Spleen (tissue), 11 donors: ENCODE data around the gene SLF1. TPM values are rescaled to one million over a fixed set of nuclear protein-coding genes. Genes with fewer than 3 reads are reported as not detected.

Source experiments
- DNase-seq: peaks from one replicate; pipeline ENCODE4 v3.0.0-alpha.2; 2020
- H3K27ac ChIP-seq, 8 donors: fragments of 200-600 bp; sonication (generic) in 7 of 8; 1 replicate in 4 of 8; 2 replicates in 4 of 8; pipeline versions ENCODE4 v1.5.0 to v1.8.0; 2016 to 2021; ENCODE audit warnings: inconsistent platforms in 4 of 8, mild to moderate bottlenecking in 4 of 8, moderate library complexity in 1 of 8
- H3K27me3 ChIP-seq, 7 donors: fragments of 200-600 bp; sonication (generic) in 6 of 7; replicated peaks in 1 of 7; 1 replicate in 4 of 7; 2 replicates in 3 of 7; pipeline versions ENCODE4 v1.5.0 to v1.8.0; 2016 to 2021; ENCODE audit warnings: inconsistent platforms in 3 of 7, mild to moderate bottlenecking in 1 of 7
- H3K36me3 ChIP-seq, 6 donors: fragments of 200-600 bp; sonication (generic) in 5 of 6; 1 replicate in 4 of 6; 2 replicates in 2 of 6; pipeline versions ENCODE4 v1.5.0 to v1.8.0; 2016 to 2021; ENCODE audit warnings: inconsistent platforms in 2 of 6
- H3K4me1 ChIP-seq, 6 donors: fragments of 200-600 bp; sonication (generic) in 5 of 6; 1 replicate in 3 of 6; 2 replicates in 3 of 6; pipeline versions ENCODE4 v1.5.0 to v1.8.0; 2016 to 2021; ENCODE audit warnings: inconsistent platforms in 3 of 6
- H3K4me3 ChIP-seq, 8 donors: fragments of 200-600 bp; sonication (generic) in 7 of 8; 1 replicate in 4 of 8; 2 replicates in 4 of 8; pipeline versions ENCODE4 v1.5.0 to v1.8.0; 2016 to 2021; ENCODE audit warnings: inconsistent platforms in 4 of 8, mild to moderate bottlenecking in 4 of 8, moderate library complexity in 2 of 8
- H3K9me3 ChIP-seq, 8 donors: fragments of 200-600 bp; sonication (generic) in 7 of 8; 1 replicate in 4 of 8; 2 replicates in 4 of 8; pipeline versions ENCODE4 v1.5.0 to v1.8.0; 2016 to 2021; ENCODE audit warnings: inconsistent platforms in 4 of 8
- CTCF ChIP-seq, 11 experiments: fragments of 200-600 bp in 7 of 11; fragments of 450-650 bp in 4 of 11; sonication (generic) in 4 of 11; IDR thresholded peaks in 8 of 11; conservative IDR thresholded peaks in 3 of 11; 1 replicate in 7 of 11; 2 replicates in 4 of 11; pipeline versions ENCODE4 v1.4.0 to v1.8.0; 2016 to 2021; ENCODE audit warnings: antibody characterized with exemption in 11 of 11, inconsistent platforms in 4 of 11, mild to moderate bottlenecking in 1 of 11
- POLR2A ChIP-seq, 3 donors: fragments of 450-650 bp; IDR thresholded peaks; one replicate each; pipeline ENCODE4 v1.5.1; 2017; ENCODE audit warnings: antibody characterized with exemption in 3 of 3, mild to moderate bottlenecking in 1 of 3
- POLR2AphosphoS5 ChIP-seq, 3 donors: sonication (generic); formaldehyde crosslinking; IDR thresholded peaks; one replicate each; pipeline ENCODE4 v1.5.1; 2017; ENCODE audit warnings: antibody characterized with exemption in 3 of 3
- WGBS, 5 donors: extraction: QIAGEN DNeasy Blood & Tissue Kit in 3 of 5; methylation state at CpG; one replicate each; pipeline versions ENCODE4 v1.1.5 to v1.1.7; 2013 to 2018; 5-methylcytosine and 5-hydroxymethylcytosine counted together
- intact Hi-C: fragments of 100-400 bp; cut with DNase I; formaldehyde crosslinking; loops from one replicate; pipeline ENCODE4 v1.15.0; 2023; ENCODE audit warnings: low total_unique reads
- polyA plus RNA-seq, 3 donors: library from polyadenylated mRNA; stranded (reverse); fragments of 200-250 nt; gene quantifications; one replicate each; pipeline ENCODE4 v1.2.1, GENCODE V29; 2013
- total RNA-seq, 7 donors: library from RNA; depleted of rRNA in 3 of 7; stranded (reverse); fragments of >200 nt in 3 of 7; fragmentation: NEBNext Ultra II Directional in 4 of 7; extraction: Animal tissue kit (Norgen Biotek cat#: 25700) in 4 of 7; gene quantifications; one replicate each; pipeline versions ENCODE4 v1.1.0 to v1.2.1, GENCODE V29; 2016 to 2021
- donor health status: healthy with polysubstance abuse.
- donor health status: DM: no; HTN: no; CAD: no; lungs with moderate emphysema.
- donor health status: DM: no; HTN: no; CAD: no.
- donor health status: Bipolar disorder and iron deficiency.
- donor health status: healthy.
- donor health status: DM: no; HTN: no; CAD: no.
- donor health status: DM: yes; HTN: yes; CAD: no.

SLF1 gene
- total and polyA plus RNA-seq, 10 donors = 5.0 to 18.7 (median 9.9) TPM

GRCh38 chr5:94711785-94712184, 93.3 kb downstream of the SLF1 start:
- intact Hi-C loops = no loop called here
- Histone ChIP-seq H3K9me3 (no peaks in the 10 kb centered on the region), H3K4me1 (no peaks in the 10 kb centered on the region), H3K4me3 (no peak overlapping the region), H3K27me3 (no peaks in the 10 kb centered on the region), H3K36me3 (peaks cover 0 to 76% (median 11%) of the 10 kb centered on the region in 6 donors), H3K27ac (no peak overlapping the region)
- no peak for DNase-seq
- TF ChIP-seq POLR2AphosphoS5 (IDR thresholded peaks at IDR 0.05) (no peak), POLR2A (IDR thresholded peaks at IDR 0.05) (no peak), CTCF (IDR thresholded peaks at IDR 0.05 in 8 of 11, conservative IDR thresholded peaks at IDR 0.05 in 3 of 11) (no peak)

GRCh38 chr5:94715768-94716167, 97.3 kb downstream of the SLF1 start:
- no peak overlapping the region for H3K27ac ChIP-seq
- intact Hi-C loops = no loop called here

GRCh38 chr5:94725142-94725541, 106.7 kb downstream of the SLF1 start:
- Histone ChIP-seq H3K27ac (no peak overlapping the region), H3K4me3 (no peak overlapping the region), H3K27me3 (no peaks in the 10 kb centered on the region), H3K4me1 (no peaks in the 10 kb centered on the region), H3K9me3 (no peaks in the 10 kb centered on the region), H3K36me3 (no peaks in the 10 kb centered on the region)
- intact Hi-C loops = no loop called here
- TF ChIP-seq CTCF (IDR thresholded peaks at IDR 0.05 in 8 of 11, conservative IDR thresholded peaks at IDR 0.05 in 3 of 11) (no peak), POLR2A (IDR thresholded peaks at IDR 0.05) (no peak), POLR2AphosphoS5 (IDR thresholded peaks at IDR 0.05) (no peak)
- DNase-seq = no peak
- 71 to 85% (median 84%) methylated on average over 1 of the region's 1 CpG for WGBS, 5 donors

More at GRCh38 chr5:94715768-94716167, 97.3 kb downstream of the SLF1 start:
- no peak for DNase-seq
- TF ChIP-seq POLR2A (IDR thresholded peaks at IDR 0.05) (no peak), POLR2AphosphoS5 (IDR thresholded peaks at IDR 0.05) (no peak), CTCF (IDR thresholded peaks at IDR 0.05 in 8 of 11, conservative IDR thresholded peaks at IDR 0.05 in 3 of 11) (no peak)
- H3K9me3 ChIP-seq = no peaks in the 10 kb centered on the region
- no peak overlapping the region for H3K4me3 ChIP-seq
- H3K36me3 ChIP-seq = peaks cover 0 to 39% (median 6%) of the 10 kb centered on the region in 6 donors
- no peaks in the 10 kb centered on the region for H3K27me3 ChIP-seq
- no peaks in the 10 kb centered on the region for H3K4me1 ChIP-seq
- WGBS, 5 donors = 80 to 91% (median 85%) methylated on average over 3 of the region's 3 CpGs

GRCh38 chr5:94731471-94731870, 113.0 kb downstream of the SLF1 start:
- intact Hi-C loops = no loop called here
- Histone ChIP-seq H3K27ac (no peak overlapping the region), H3K27me3 (no peaks in the 10 kb centered on the region), H3K9me3 (no peaks in the 10 kb centered on the region), H3K4me3 (no peak overlapping the region), H3K36me3 (no peaks in the 10 kb centered on the region), H3K4me1 (no peaks in the 10 kb centered on the region)
- TF ChIP-seq POLR2A (IDR thresholded peaks at IDR 0.05) (no peak), CTCF (IDR thresholded peaks at IDR 0.05 in 8 of 11, conservative IDR thresholded peaks at IDR 0.05 in 3 of 11) (no peak), POLR2AphosphoS5 (IDR thresholded peaks at IDR 0.05) (no peak)
- WGBS, 5 donors = 25 to 58% (median 41%) methylated on average over 1 of the region's 1 CpG
- DNase-seq = no peak
